Lower lobe of right lung (tissue), 2 donors: ENCODE results near the gene CDKL2. TPM values are rescaled to one million over a fixed set of nuclear protein-coding genes. Genes with fewer than 3 reads are reported as not detected.

ENCODE experiments used
- ATAC-seq, 2 donors: fragments of 200-7000 bp; cut with Tn5 transposase; one replicate each; pipeline ENCODE4 v1.9.1; 2020 to 2022; ENCODE audit warnings: mild to moderate bottlenecking in 2 of 2, moderate library complexity in 2 of 2
- DNase-seq: peaks from one replicate; pipeline ENCODE4 v3.0.0-alpha.2; 2020
- H3K27ac ChIP-seq: fragments of 200-600 bp; one replicate; pipeline ENCODE4 v1.8.0; 2022
- H3K27me3 ChIP-seq: fragments of 200-600 bp; one replicate; pipeline ENCODE4 v1.8.0; 2022; ENCODE audit warnings: low read depth
- H3K36me3 ChIP-seq: fragments of 200-600 bp; one replicate; pipeline ENCODE4 v1.8.0; 2022; ENCODE audit warnings: mild to moderate bottlenecking
- H3K4me1 ChIP-seq: fragments of 200-600 bp; one replicate; pipeline ENCODE4 v1.8.0; 2022
- H3K4me3 ChIP-seq: fragments of 200-600 bp; one replicate; pipeline ENCODE4 v1.8.0; 2022; ENCODE audit warnings: mild to moderate bottlenecking
- H3K9me3 ChIP-seq: fragments of 200-600 bp; one replicate; pipeline ENCODE4 v1.8.0; 2022
- intact Hi-C: fragments of 100-400 bp; cut with DNase I; formaldehyde crosslinking; loops from one replicate; pipeline ENCODE4 v1.11.0; 2022
- total RNA-seq: library from RNA; stranded (reverse); fragmentation: NEBNext Ultra II Directional; extraction: Animal tissue kit (Norgen Biotek cat#: 25700); gene quantifications from one replicate; pipeline ENCODE4 v1.2.1, GENCODE V29; 2021
- TF ChIP-seq, protein P1 (sequence below): fragments of 200-600 bp; IDR thresholded peaks from one replicate; pipeline ENCODE4 v1.8.0; 2022; ENCODE audit warnings: antibody characterized with exemption, mild to moderate bottlenecking
- donor health status: DM: no; HTN: yes; CAD: no; lungs with severe emphysema.

CDKL2 gene
- total RNA-seq, 1 donor from 2014 or later, result 20.9 TPM

DNA sequence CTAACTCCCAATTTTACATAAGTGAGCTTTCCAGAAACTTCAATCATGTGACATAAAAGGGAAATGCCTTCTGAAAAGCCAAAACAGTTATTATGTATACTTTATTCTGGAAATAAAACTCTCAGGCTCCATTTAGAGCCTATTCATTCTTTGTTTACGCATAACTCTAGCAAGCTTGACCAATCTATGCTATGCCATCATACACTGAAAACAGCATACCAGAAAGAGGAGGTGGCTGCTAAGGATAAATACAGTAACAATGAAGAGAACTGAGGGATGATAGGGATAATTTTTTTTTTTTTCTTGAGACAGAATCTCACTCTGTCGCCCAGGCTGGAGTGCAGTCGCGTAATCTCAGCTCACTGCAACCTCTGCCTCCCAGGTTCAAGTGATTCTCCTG, 24.4 kb downstream of the CDKL2 start:
- Histone ChIP-seq H3K27me3 (no peaks in the 10 kb centered on the region), H3K36me3 (no peaks in the 10 kb centered on the region), H3K9me3 (no peaks in the 10 kb centered on the region), H3K27ac (no peak overlapping the region), H3K4me1 (no peaks in the 10 kb centered on the region), H3K4me3 (no peak overlapping the region)
- DNase-seq, result no peak
- TF ChIP-seq, protein P1, sequence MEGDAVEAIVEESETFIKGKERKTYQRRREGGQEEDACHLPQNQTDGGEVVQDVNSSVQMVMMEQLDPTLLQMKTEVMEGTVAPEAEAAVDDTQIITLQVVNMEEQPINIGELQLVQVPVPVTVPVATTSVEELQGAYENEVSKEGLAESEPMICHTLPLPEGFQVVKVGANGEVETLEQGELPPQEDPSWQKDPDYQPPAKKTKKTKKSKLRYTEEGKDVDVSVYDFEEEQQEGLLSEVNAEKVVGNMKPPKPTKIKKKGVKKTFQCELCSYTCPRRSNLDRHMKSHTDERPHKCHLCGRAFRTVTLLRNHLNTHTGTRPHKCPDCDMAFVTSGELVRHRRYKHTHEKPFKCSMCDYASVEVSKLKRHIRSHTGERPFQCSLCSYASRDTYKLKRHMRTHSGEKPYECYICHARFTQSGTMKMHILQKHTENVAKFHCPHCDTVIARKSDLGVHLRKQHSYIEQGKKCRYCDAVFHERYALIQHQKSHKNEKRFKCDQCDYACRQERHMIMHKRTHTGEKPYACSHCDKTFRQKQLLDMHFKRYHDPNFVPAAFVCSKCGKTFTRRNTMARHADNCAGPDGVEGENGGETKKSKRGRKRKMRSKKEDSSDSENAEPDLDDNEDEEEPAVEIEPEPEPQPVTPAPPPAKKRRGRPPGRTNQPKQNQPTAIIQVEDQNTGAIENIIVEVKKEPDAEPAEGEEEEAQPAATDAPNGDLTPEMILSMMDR, result no peak
- intact Hi-C loops, result no loop called here
- ATAC-seq, result no peak

DNA sequence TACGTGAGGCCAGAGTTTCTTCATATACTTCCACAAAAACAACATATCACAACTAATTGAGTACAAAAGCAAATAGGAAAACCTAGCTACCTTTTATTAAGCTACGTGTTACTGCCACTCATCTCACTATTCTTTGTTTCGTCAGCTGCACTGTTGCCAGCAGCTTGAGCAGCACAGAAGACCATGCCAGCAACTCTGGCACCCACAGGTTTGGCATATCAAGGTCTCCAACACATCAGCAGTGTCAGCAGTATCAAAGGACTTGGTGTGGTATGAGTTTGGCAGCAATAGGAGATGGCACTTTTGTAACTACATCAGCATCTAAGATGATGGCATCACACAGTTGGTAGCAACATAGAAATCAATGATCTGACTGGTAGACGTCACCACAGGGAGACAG, 30.7 kb downstream of the CDKL2 start:
- no peak overlapping the region for H3K27ac ChIP-seq
- no peak overlapping the region for H3K4me3 ChIP-seq
- no peaks in the 10 kb centered on the region for H3K27me3 ChIP-seq
- ATAC-seq, result no peak
- no peaks in the 10 kb centered on the region for H3K9me3 ChIP-seq
- TF ChIP-seq, protein P1, result no peak
- no peak for DNase-seq
- intact Hi-C loops, result no loop called here
- H3K4me1 ChIP-seq, result no peaks in the 10 kb centered on the region
- H3K36me3 ChIP-seq, result no peaks in the 10 kb centered on the region

DNA sequence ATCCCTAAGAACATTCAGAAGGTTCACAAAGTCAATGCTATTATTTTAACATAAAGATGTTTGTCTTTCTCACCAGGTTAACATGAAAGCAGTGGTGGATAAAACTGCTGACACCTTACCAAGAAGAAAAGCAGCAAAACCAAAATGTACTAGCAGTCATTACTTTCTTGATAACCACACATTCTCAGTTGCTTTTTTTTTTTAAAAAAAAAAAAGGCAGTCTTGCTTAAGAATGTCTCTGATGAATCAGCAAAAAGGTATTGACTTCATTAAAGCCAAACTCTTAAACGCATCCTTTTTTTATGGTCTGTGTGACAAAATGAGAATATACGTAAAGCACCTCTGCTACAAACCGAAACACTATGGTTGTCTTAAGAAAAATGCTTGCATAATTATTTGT, 31.9 kb downstream of the CDKL2 start:
- H3K4me3 ChIP-seq, result no peak overlapping the region
- no peak for ATAC-seq
- no peak for DNase-seq
- intact Hi-C loops, result no loop called here
- TF ChIP-seq, protein P1, result no peak
- no peaks in the 10 kb centered on the region for H3K36me3 ChIP-seq
- no peaks in the 10 kb centered on the region for H3K9me3 ChIP-seq
- no peaks in the 10 kb centered on the region for H3K27me3 ChIP-seq
- H3K4me1 ChIP-seq, result no peaks in the 10 kb centered on the region
- no peak overlapping the region for H3K27ac ChIP-seq

DNA sequence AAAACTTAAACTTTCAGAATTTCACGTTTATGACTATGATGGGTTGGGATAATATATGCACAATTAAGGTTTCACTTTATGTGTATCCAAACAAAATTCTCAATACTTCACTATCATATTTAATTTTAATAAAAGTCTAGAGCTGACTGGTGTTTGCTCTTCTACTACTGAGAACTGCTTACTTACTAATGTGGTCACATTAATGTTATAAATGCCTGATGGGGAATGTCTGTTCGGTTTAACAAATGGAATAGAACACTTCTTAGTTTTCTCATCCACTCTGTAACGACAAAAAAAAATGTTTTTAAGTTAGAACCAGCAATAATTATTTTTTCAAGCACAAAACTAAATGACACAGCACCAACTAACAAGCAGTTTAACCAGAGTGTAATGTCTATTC, 34.3 kb downstream of the CDKL2 start:
- Histone ChIP-seq H3K27me3 (no peaks in the 10 kb centered on the region), H3K9me3 (no peaks in the 10 kb centered on the region), H3K27ac (no peak overlapping the region), H3K4me1 (no peaks in the 10 kb centered on the region), H3K36me3 (no peaks in the 10 kb centered on the region), H3K4me3 (no peak overlapping the region)
- DNase-seq (no peak), ATAC-seq (no peak)
- intact Hi-C loops, result no loop called here
- TF ChIP-seq, protein P1, result no peak

DNA sequence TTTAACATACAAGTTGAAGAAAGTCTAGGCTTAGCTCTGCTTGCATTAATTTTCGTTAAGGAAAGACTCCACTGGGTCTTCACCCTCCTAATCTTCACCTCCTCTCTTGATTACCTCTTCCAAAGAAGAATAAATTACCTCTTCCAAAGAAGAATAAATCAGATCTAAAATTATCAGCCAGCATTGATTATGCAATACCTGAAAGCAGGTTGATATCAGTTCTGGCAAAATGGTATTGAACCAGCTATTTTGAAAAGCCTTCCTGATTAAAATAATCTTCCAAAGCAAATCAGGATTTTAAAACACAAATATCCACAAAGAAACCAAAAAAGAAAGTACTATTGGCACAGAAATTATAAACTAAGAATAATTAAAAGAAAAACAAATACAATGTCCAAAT, 36.9 kb downstream of the CDKL2 start:
- intact Hi-C loops, result no loop called here
- Histone ChIP-seq H3K27ac (no peak overlapping the region), H3K9me3 (no peaks in the 10 kb centered on the region), H3K4me1 (no peaks in the 10 kb centered on the region), H3K27me3 (no peaks in the 10 kb centered on the region), H3K4me3 (no peak overlapping the region), H3K36me3 (no peaks in the 10 kb centered on the region)
- no peak for DNase-seq
- no peak for ATAC-seq
- TF ChIP-seq, protein P1, result no peak

DNA sequence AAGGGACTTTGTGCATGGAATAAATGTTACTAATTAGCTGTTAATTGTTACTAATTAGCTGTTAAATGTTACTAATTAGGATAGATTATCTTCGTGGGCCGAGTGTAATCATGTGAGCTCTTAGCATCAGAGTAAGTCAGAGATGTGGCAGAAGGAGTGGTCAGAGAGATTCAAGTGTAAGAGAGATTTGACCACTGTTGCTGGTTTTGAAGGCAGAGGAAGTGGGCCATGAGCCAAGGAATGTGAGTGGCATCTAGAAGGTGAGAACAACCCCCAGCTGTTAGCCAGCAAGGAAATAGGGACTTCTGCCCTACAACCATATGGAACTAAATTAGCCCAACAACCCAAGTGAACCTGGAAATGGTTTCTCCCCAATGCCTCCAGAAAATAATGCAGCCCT, 46.3 kb downstream of the CDKL2 start:
- H3K36me3 ChIP-seq, result no peaks in the 10 kb centered on the region
- TF ChIP-seq, protein P1, result no peak
- ATAC-seq (no peak), DNase-seq (no peak)
- H3K9me3 ChIP-seq, result no peaks in the 10 kb centered on the region
- H3K27ac ChIP-seq, result no peak overlapping the region
- no peak overlapping the region for H3K4me3 ChIP-seq
- intact Hi-C loops, result no loop called here
- H3K4me1 ChIP-seq, result no peaks in the 10 kb centered on the region
- H3K27me3 ChIP-seq, result no peaks in the 10 kb centered on the region
